ENCODE results near the gene GTF2A1L. TPM values are rescaled to one million over a fixed set of nuclear protein-coding genes. Genes with fewer than 3 reads are reported as not detected.
"Not testable (repeated sequence)": the region's sequence is repeated elsewhere in the genome, so short reads cannot be mapped to it uniquely, and the experiment has no call there.

Gene GTF2A1L
- total RNA-seq, 3 donors from 2014 or later, result not detected

- ATAC-seq; H3K4me1 Mint-ChIP-seq (ENCODE audit: low read depth); H3K9me3 Mint-ChIP-seq; DNase-seq; H3K27me3 Mint-ChIP-seq (ENCODE audit: low read depth); H3K36me3 Mint-ChIP-seq (ENCODE audit: insufficient read depth); H3K4me3 Mint-ChIP-seq: not testable (repeated sequence)
Measured at GRCh38 chr2:48596751-48597150, 20.9 kb upstream of the GTF2A1L start.

GRCh38 chr2:48597492-48597891 is 20.2 kb upstream of the GTF2A1L start:
- H3K36me3 Mint-ChIP-seq (ENCODE audit: insufficient read depth), result no peaks in the 10 kb centered on the region
- DNase-seq (no peak), ATAC-seq (no peak)
- no peaks in the 10 kb centered on the region for H3K4me1 Mint-ChIP-seq (ENCODE audit: low read depth)
- H3K9me3 Mint-ChIP-seq, result no peaks in the 10 kb centered on the region
- no peak overlapping the region for H3K4me3 Mint-ChIP-seq
- H3K27me3 Mint-ChIP-seq (ENCODE audit: low read depth), result peaks cover 2% of the 10 kb centered on the region

- no peak overlapping the region for H3K4me3 Mint-ChIP-seq
- no peaks in the 10 kb centered on the region for H3K36me3 Mint-ChIP-seq (ENCODE audit: insufficient read depth)
- H3K27me3 Mint-ChIP-seq (ENCODE audit: low read depth), result peaks cover 2% of the 10 kb centered on the region
- H3K9me3 Mint-ChIP-seq, result no peaks in the 10 kb centered on the region
- ATAC-seq (no peak), DNase-seq (no peak)
- no peaks in the 10 kb centered on the region for H3K4me1 Mint-ChIP-seq (ENCODE audit: low read depth)
Measured at GRCh38 chr2:48600204-48600813, 17.3 kb upstream of the GTF2A1L start.

- H3K27me3 Mint-ChIP-seq (ENCODE audit: low read depth), result peaks cover 2% of the 10 kb centered on the region
- H3K4me1 Mint-ChIP-seq (ENCODE audit: low read depth), result no peaks in the 10 kb centered on the region
Measured at GRCh38 chr2:48600917-48601316, 16.7 kb upstream of the GTF2A1L start.

GRCh38 chr2:48601349-48601748 is 16.3 kb upstream of the GTF2A1L start:
- H3K9me3 Mint-ChIP-seq, result no peaks in the 10 kb centered on the region
- H3K4me1 Mint-ChIP-seq (ENCODE audit: low read depth), result no peaks in the 10 kb centered on the region
- peaks cover 2% of the 10 kb centered on the region for H3K27me3 Mint-ChIP-seq (ENCODE audit: low read depth)
- ATAC-seq (no peak), DNase-seq (no peak)
- no peaks in the 10 kb centered on the region for H3K36me3 Mint-ChIP-seq (ENCODE audit: insufficient read depth)
- no peak overlapping the region for H3K4me3 Mint-ChIP-seq

More at GRCh38 chr2:48600917-48601316, 16.7 kb upstream of the GTF2A1L start:
- H3K4me3 Mint-ChIP-seq, result no peak overlapping the region
- ATAC-seq (no peak), DNase-seq (no peak)
- no peaks in the 10 kb centered on the region for H3K36me3 Mint-ChIP-seq (ENCODE audit: insufficient read depth)
- no peaks in the 10 kb centered on the region for H3K9me3 Mint-ChIP-seq

GRCh38 chr2:48605482-48606175 is 12.0 kb upstream of the GTF2A1L start:
- H3K36me3 Mint-ChIP-seq (ENCODE audit: insufficient read depth), result no peaks in the 10 kb centered on the region
- no peak for DNase-seq
- no peak overlapping the region for H3K4me3 Mint-ChIP-seq
- no peaks in the 10 kb centered on the region for H3K9me3 Mint-ChIP-seq
- no peaks in the 10 kb centered on the region for H3K4me1 Mint-ChIP-seq (ENCODE audit: low read depth)
- peaks cover 8% of the 10 kb centered on the region for H3K27me3 Mint-ChIP-seq (ENCODE audit: low read depth)
- ATAC-seq, result no peak

- peaks cover 9% of the 10 kb centered on the region for H3K27me3 Mint-ChIP-seq (ENCODE audit: low read depth)
- H3K9me3 Mint-ChIP-seq, result no peaks in the 10 kb centered on the region
- H3K4me3 Mint-ChIP-seq, result no peak overlapping the region
- ATAC-seq (no peak), DNase-seq (no peak)
- no peaks in the 10 kb centered on the region for H3K4me1 Mint-ChIP-seq (ENCODE audit: low read depth)
- no peaks in the 10 kb centered on the region for H3K36me3 Mint-ChIP-seq (ENCODE audit: insufficient read depth)
Measured at GRCh38 chr2:48607307-48608014, 10.2 kb upstream of the GTF2A1L start.

GRCh38 chr2:48613211-48613610 is 4.4 kb upstream of the GTF2A1L start:
- ATAC-seq (no peak), DNase-seq (no peak)
- Mint-ChIP-seq H3K4me3 (no peak overlapping the region), H3K9me3 (no peaks in the 10 kb centered on the region), H3K27me3 (ENCODE audit: low read depth) (peaks cover 6% of the 10 kb centered on the region), H3K4me1 (ENCODE audit: low read depth) (no peaks in the 10 kb centered on the region), H3K36me3 (ENCODE audit: insufficient read depth) (no peaks in the 10 kb centered on the region)

GRCh38 chr2:48614581-48614980 is 3.1 kb upstream of the GTF2A1L start:
- not testable (repeated sequence) for H3K36me3 Mint-ChIP-seq (ENCODE audit: insufficient read depth); H3K27me3 Mint-ChIP-seq (ENCODE audit: low read depth); DNase-seq; H3K4me3 Mint-ChIP-seq; ATAC-seq; H3K9me3 Mint-ChIP-seq; H3K4me1 Mint-ChIP-seq (ENCODE audit: low read depth)

GRCh38 chr2:48619526-48619925 is 1.9 kb downstream of the GTF2A1L start:
- peaks cover 6% of the 10 kb centered on the region for H3K27me3 Mint-ChIP-seq (ENCODE audit: low read depth)
- H3K36me3 Mint-ChIP-seq (ENCODE audit: insufficient read depth), result no peaks in the 10 kb centered on the region
- peaks cover 5% of the 10 kb centered on the region for H3K9me3 Mint-ChIP-seq
- no peak for DNase-seq
- no peak overlapping the region for H3K4me3 Mint-ChIP-seq
- no peaks in the 10 kb centered on the region for H3K4me1 Mint-ChIP-seq (ENCODE audit: low read depth)
- ATAC-seq, result no peak

- no peak for ATAC-seq
- Mint-ChIP-seq H3K27me3 (ENCODE audit: low read depth) (peaks cover 6% of the 10 kb centered on the region), H3K36me3 (ENCODE audit: insufficient read depth) (no peaks in the 10 kb centered on the region), H3K9me3 (peaks cover 5% of the 10 kb centered on the region), H3K4me3 (no peak overlapping the region), H3K4me1 (ENCODE audit: low read depth) (no peaks in the 10 kb centered on the region)
- DNase-seq, result no peak
Measured at GRCh38 chr2:48620604-48621003, 2.9 kb downstream of the GTF2A1L start.

- not testable (repeated sequence) for H3K4me1 Mint-ChIP-seq (ENCODE audit: low read depth); ATAC-seq; H3K4me3 Mint-ChIP-seq; H3K36me3 Mint-ChIP-seq (ENCODE audit: insufficient read depth); H3K27me3 Mint-ChIP-seq (ENCODE audit: low read depth); DNase-seq; H3K9me3 Mint-ChIP-seq
Measured at GRCh38 chr2:48622691-48623090, 5.0 kb downstream of the GTF2A1L start.

GRCh38 chr2:48624696-48625095 is 7.0 kb downstream of the GTF2A1L start:
- DNase-seq (no peak), ATAC-seq (no peak)
- no peaks in the 10 kb centered on the region for H3K36me3 Mint-ChIP-seq (ENCODE audit: insufficient read depth)
- peaks cover 3% of the 10 kb centered on the region for H3K27me3 Mint-ChIP-seq (ENCODE audit: low read depth)
- H3K9me3 Mint-ChIP-seq, result peaks cover 5% of the 10 kb centered on the region
- no peaks in the 10 kb centered on the region for H3K4me1 Mint-ChIP-seq (ENCODE audit: low read depth)
- H3K4me3 Mint-ChIP-seq, result no peak overlapping the region

GRCh38 chr2:48626047-48626446 is 8.4 kb downstream of the GTF2A1L start:
- Mint-ChIP-seq H3K4me1 (ENCODE audit: low read depth) (no peaks in the 10 kb centered on the region), H3K9me3 (peaks cover 5% of the 10 kb centered on the region), H3K36me3 (ENCODE audit: insufficient read depth) (no peaks in the 10 kb centered on the region)

GRCh38 chr2:48633143-48633542 is 15.5 kb downstream of the GTF2A1L start:
- H3K4me3 Mint-ChIP-seq, result no peak overlapping the region
- H3K36me3 Mint-ChIP-seq (ENCODE audit: insufficient read depth), result no peaks in the 10 kb centered on the region

More at GRCh38 chr2:48626047-48626446, 8.4 kb downstream of the GTF2A1L start:
- no peak for ATAC-seq
- peaks cover 3% of the 10 kb centered on the region for H3K27me3 Mint-ChIP-seq (ENCODE audit: low read depth)
- DNase-seq, result no peak
- no peak overlapping the region for H3K4me3 Mint-ChIP-seq

More at GRCh38 chr2:48633143-48633542, 15.5 kb downstream of the GTF2A1L start:
- DNase-seq (no peak), ATAC-seq (no peak)
- Mint-ChIP-seq H3K4me1 (ENCODE audit: low read depth) (no peaks in the 10 kb centered on the region), H3K27me3 (ENCODE audit: low read depth) (peaks cover 16% of the 10 kb centered on the region), H3K9me3 (peaks cover 3% of the 10 kb centered on the region)
